K562 (cell line): ENCODE results near the gene INO80E. TPM values are rescaled to one million over a fixed set of nuclear protein-coding genes. Genes with fewer than 3 reads are reported as not detected.

Experiments used
- ATAC-seq: fragments of 200-7000 bp; cut with Tn5 transposase; 3 replicates; pipeline ENCODE4 v1.9.1; 2020; ENCODE audit warnings: moderate library complexity
- BruUV-seq: library from RNA; stranded (reverse); fragments of 400-500 nt; replicated peaks from 2 replicates; lab custom pipeline; 2021; lab: Mats Ljungman, UMichigan
- CTCF ChIA-PET: fragments of 300-600 bp; formaldehyde crosslinking; extraction: SDS; loops from one replicate; lab custom pipeline; 2021; ENCODE audit warnings: low intra/inter-chr PET ratio; lab: Yijun Ruan, JAX
- POLR2A ChIA-PET: fragments of 300-600, 350-650 bp; sonication (Branson Sonifier 250); formaldehyde crosslinking; extraction: SDS; loops from one replicate; lab custom pipeline; 2021; ENCODE audit warnings: antibody characterized with exemption, inconsistent platforms; lab: Yijun Ruan, JAX
- DNase-seq, 4 experiments: peaks; one replicate each; pipeline versions ENCODE4 v3.0.0 to v3.0.0-alpha.2; 2011 to 2018; ENCODE audit warnings: low spot score in 3 of 4, mixed read lengths in 3 of 4; ENCODE audit errors: extremely low read depth in 1 of 4
- FAIRE-seq: peaks from 2 replicates; lab custom pipeline; 2011; peaks lifted over from hg19 to GRCh38; lab: Jason Lieb, UNC
- H2AFZ ChIP-seq: 2 replicates; pipeline ENCODE4 v1.6.0; 2011; ENCODE audit warnings: low read depth, low read length, control low read depth, inconsistent platforms
- H3K27ac ChIP-seq: fragments of 200-600 bp; 3 replicates; pipeline ENCODE4 v1.8.0; 2011; ENCODE audit warnings: low read depth, mild to moderate bottlenecking, control low read depth, inconsistent platforms, low read length, moderate library complexity, mixed read lengths; ENCODE audit errors: extremely low read depth
- H3K27me3 ChIP-seq, 2 experiments: fragments of 300-600 bp in 1 of 2; 2 replicates in 1 of 2; 3 replicates in 1 of 2; pipeline versions ENCODE4 v1.6.0 to v1.8.0; 2011; ENCODE audit warnings: inconsistent platforms in 2 of 2, low read length in 2 of 2, mild to moderate bottlenecking in 1 of 2, mixed read lengths in 1 of 2, moderate library complexity in 1 of 2; ENCODE audit not compliant: control insufficient read depth in 2 of 2, insufficient read depth in 2 of 2
- H3K36me3 ChIP-seq: fragments of 300-600 bp; 3 replicates; pipeline ENCODE4 v1.8.0; 2011; ENCODE audit warnings: mild to moderate bottlenecking, low read length, inconsistent platforms; ENCODE audit not compliant: control insufficient read depth, insufficient read depth
- H3K4me1 ChIP-seq, 2 experiments: fragments of 200-600 bp in 1 of 2; replicated peaks in 1 of 2; 2 replicates in 1 of 2; 3 replicates in 1 of 2; pipeline versions ENCODE4 v1.5.1 to v1.8.0; 2011; ENCODE audit warnings: inconsistent platforms in 2 of 2, low read length in 2 of 2, mild to moderate bottlenecking in 1 of 2, mixed read lengths in 1 of 2, moderate library complexity in 1 of 2; ENCODE audit not compliant: control insufficient read depth in 2 of 2, insufficient read depth in 2 of 2
- H3K4me2 ChIP-seq: 2 replicates; pipeline ENCODE4 v1.6.1; 2011; ENCODE audit warnings: low read length, control low read depth, inconsistent platforms, mixed read lengths; ENCODE audit not compliant: insufficient read depth
- H3K4me3 ChIP-seq: fragments of 200-600 bp; sonication (generic), shearing (Covaris generic); 2 replicates; pipeline ENCODE4 v1.5.1; 2016; ENCODE audit warnings: control low read depth, inconsistent platforms
- H3K79me2 ChIP-seq: fragments of 200-600 bp; 3 replicates; pipeline ENCODE4 v1.8.0; 2011; ENCODE audit warnings: low read length, inconsistent platforms; ENCODE audit not compliant: control insufficient read depth, insufficient read depth
- H3K9ac ChIP-seq, 2 experiments: 2 replicates each; pipeline versions ENCODE4 v1.6.0 to v1.6.1; 2011; ENCODE audit warnings: low read depth in 2 of 2, low read length in 2 of 2, control low read depth in 1 of 2, inconsistent platforms in 1 of 2, mild to moderate bottlenecking in 1 of 2, mixed read lengths in 1 of 2; ENCODE audit not compliant: insufficient read depth in 1 of 2
- H3K9me1 ChIP-seq: one replicate; pipeline ENCODE4 v1.6.0; 2011; ENCODE audit warnings: inconsistent platforms, mild to moderate bottlenecking, low read length, moderate library complexity; ENCODE audit not compliant: control insufficient read depth, insufficient read depth
- H3K9me3 ChIP-seq: replicated peaks from 2 replicates; pipeline ENCODE4 v1.5.1; 2011; ENCODE audit warnings: low read depth, low read length, inconsistent platforms; ENCODE audit not compliant: control insufficient read depth, insufficient read depth
- H4K20me1 ChIP-seq: replicated peaks from 2 replicates; pipeline ENCODE4 v1.6.1; 2011; ENCODE audit warnings: low read length, inconsistent platforms, mixed read lengths; ENCODE audit not compliant: control insufficient read depth, insufficient read depth
- CHCHD3 ChIP-seq: fragments of 250-450 bp; sonication (Bioruptor Pico); IDR thresholded peaks from 2 replicates; pipeline ENCODE4 v2.1.2; 2022; ENCODE audit warnings: mild to moderate bottlenecking
- DACH1 ChIP-seq: fragments of 450-650 bp; IDR thresholded peaks from 2 replicates; pipeline ENCODE4 v1.6.1; 2018; ENCODE audit not compliant: partially characterized antibody
- DDX20 ChIP-seq: fragments of 450-650 bp; IDR thresholded peaks from 2 replicates; pipeline ENCODE4 v1.6.1; 2016; ENCODE audit warnings: missing genetic modification characterization, low read depth, mild to moderate bottlenecking, missing compliant biosample characterization, moderate library complexity
- FOXJ3 ChIP-seq: sonication (generic); formaldehyde crosslinking; IDR thresholded peaks from 2 replicates; pipeline ENCODE4 v1.4.0; 2020; ENCODE audit warnings: mild to moderate bottlenecking, missing genetic modification reagents
- MTA3 ChIP-seq: fragments of 450-650 bp; formaldehyde crosslinking; IDR thresholded peaks from 2 replicates; pipeline ENCODE4 v1.6.1; 2017; ENCODE audit warnings: mild to moderate bottlenecking, borderline replicate concordance
- NFXL1 ChIP-seq: fragments of 450-650 bp; formaldehyde crosslinking; IDR thresholded peaks from 2 replicates; pipeline ENCODE4 v1.4.0; 2021; ENCODE audit warnings: mild to moderate bottlenecking
- PRDM10 ChIP-seq: fragments of 450-650 bp; IDR thresholded peaks from 2 replicates; pipeline ENCODE4 v1.6.1; 2018; ENCODE audit not compliant: partially characterized antibody
- ZEB2 ChIP-seq: fragments of 450-650 bp; IDR thresholded peaks from 2 replicates; pipeline ENCODE4 v1.6.1; 2016
- ZNF584 ChIP-seq: fragments of 200-800 bp; sonication (Bioruptor generic); IDR thresholded peaks from 2 replicates; pipeline ENCODE4 v1.6.1; 2016; ENCODE audit warnings: low read depth, mild to moderate bottlenecking, missing genetic modification characterization, missing compliant biosample characterization
- ZNF696 ChIP-seq: fragments of 250-450 bp; sonication (Bioruptor Pico); conservative IDR thresholded peaks from 2 replicates; pipeline ENCODE4 v1.4.0; 2020; ENCODE audit warnings: mild to moderate bottlenecking, moderate library complexity
- WGBS: fragments of 100-300 bp; shearing (Covaris generic); methylation state at CpG from one replicate; pipeline ENCODE4 v1.1.6; 2016; ENCODE audit warnings: low coverage, mixed read lengths; ENCODE audit not compliant: insufficient coverage; ENCODE audit errors: missing lambda C conversion rate; 5-methylcytosine and 5-hydroxymethylcytosine counted together
- in situ Hi-C: fragments of 300-500 bp; cut with MboI; formaldehyde crosslinking; loops from 4 replicates; pipeline ENCODE4 v1.15.0; 2018; ENCODE audit warnings: inconsistent platforms, mixed read lengths
- intact Hi-C: fragments of 100-400 bp; cut with micrococcal nuclease; formaldehyde crosslinking; loops from 2 replicates; pipeline ENCODE4 v1.14.2; 2022
- polyA plus RNA-seq, 8 experiments: library from polyadenylated mRNA; depleted of rRNA in 4 of 8; stranded (reverse) in 5 of 8; unstranded in 3 of 8; fragments of >200 nt; fragmentation: Nextera tagmentation in 2 of 8; fragmentation: Illumina TruSeq in 1 of 8; extraction: Ambion mirVana in 2 of 8; extraction: Trizol in 1 of 8; gene quantifications; 2 replicates each; pipeline versions ENCODE4 v1.2.1 to v1.2.3, GENCODE V29; 2011 to 2014; ENCODE audit warnings: inconsistent platforms in 1 of 8, missing spikeins in 1 of 8
- total RNA-seq, 7 experiments: library from RNA; depleted of rRNA in 6 of 7; stranded (reverse); fragments of >200 nt in 6 of 7; fragmentation: Illumina TruSeq in 2 of 7; extraction: Trizol in 2 of 7; gene quantifications; 2 replicates each; pipeline versions ENCODE4 v1.2.1 to v1.2.3, GENCODE V29; 2011 to 2021; ENCODE audit warnings: low replicate concordance in 1 of 7
- TF ChIP-seq, protein P1 (sequence below): fragments of 450-650 bp; formaldehyde crosslinking; conservative IDR thresholded peaks from 2 replicates; pipeline ENCODE4 v1.4.0; 2022; ENCODE audit warnings: mild to moderate bottlenecking, missing genetic modification characterization
- TF ChIP-seq, protein P2 (sequence below): fragments of 450-650 bp; IDR thresholded peaks from 2 replicates; pipeline ENCODE4 v1.6.1; 2017; ENCODE audit warnings: antibody characterized with exemption

The INO80E gene
- total and polyA plus RNA-seq, 9 of the 15 experiments (the other 6 are each of a cell fraction or from before 2014, with no cell fraction given): 0.31 to 102 (median 49.3) TPM

- TF ChIP-seq ZNF696 (CRISPR knock-in tag) (no peak), CHCHD3 (CRISPR knock-in tag) (no peak), DDX20 (tag) (no peak)
These were observed 18.0 kb upstream of the INO80E start (continued) for GRCh38 chr16:29978081-29978480.

DNA sequence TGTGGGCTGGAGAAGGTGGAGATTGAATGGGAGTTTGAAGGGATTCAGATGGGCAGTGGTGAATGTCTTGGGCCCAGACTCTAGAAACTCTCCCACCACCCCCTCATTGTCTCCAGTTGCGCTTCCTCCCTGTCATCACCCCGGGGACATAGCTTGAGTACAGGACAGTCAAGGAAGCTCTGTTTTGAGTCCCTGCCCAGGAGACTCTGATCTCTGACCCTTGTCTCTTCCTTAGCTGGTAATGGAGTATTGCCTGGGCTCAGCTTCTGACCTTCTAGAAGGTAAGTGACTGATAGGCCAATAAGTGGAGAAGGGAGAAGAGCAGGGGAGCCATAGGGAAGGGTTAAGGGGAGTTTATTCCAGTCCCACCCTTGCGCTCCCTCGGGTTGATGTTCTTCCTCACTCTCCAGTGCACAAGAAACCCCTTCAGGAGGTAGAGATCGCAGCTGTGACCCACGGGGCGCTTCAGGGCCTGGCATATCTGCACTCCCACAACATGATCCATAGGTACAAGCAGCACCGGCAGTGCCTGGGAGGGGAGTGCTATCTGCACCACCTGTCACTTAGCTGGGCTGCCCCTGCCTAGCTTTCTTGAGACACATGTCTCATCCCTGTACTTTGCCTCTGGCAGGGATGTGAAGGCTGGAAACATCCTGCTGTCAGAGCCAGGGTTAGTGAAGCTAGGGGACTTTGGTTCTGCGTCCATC, 17.3 kb upstream of the INO80E start:
- CTCF ChIA-PET: no interaction called here
- H3K27me3 ChIP-seq: no peaks in the 10 kb centered on the region
- H3K4me1 ChIP-seq: peaks cover 22 to 25% of the 10 kb centered on the region in 2 experiments; a peak in 4 of 5 replicates
- peaks cover 69% of the 10 kb centered on the region for H3K36me3 ChIP-seq
- DNase-seq (no peak), ATAC-seq (no peak), FAIRE-seq (no peak)
- 92% methylated on average over 9 of the region's 9 CpGs for WGBS
- no peaks in the 10 kb centered on the region for H3K9me3 ChIP-seq
- BruUV-seq: no TSS peak
- no peak overlapping the region for H3K4me2 ChIP-seq
- intact Hi-C loops: no loop called here
- peaks cover 3% of the 10 kb centered on the region for H3K9me1 ChIP-seq
- no peak overlapping the region for H3K27ac ChIP-seq
- no peak overlapping the region for H2AFZ ChIP-seq
- peaks cover 26% of the 10 kb centered on the region for H4K20me1 ChIP-seq
- H3K4me3 ChIP-seq: no peak overlapping the region
- peaks cover 36% of the 10 kb centered on the region for H3K79me2 ChIP-seq
- H3K9ac ChIP-seq: no peak overlapping the region
- POLR2A ChIA-PET: interaction anchor here (1.0 to 2.4 kb wide), 3 partner anchors 11 to 18 kb away, joined by 3 to 9 read pairs (median 3); partner anchors contain the start of gene HIRIP3
- in situ Hi-C loops: no loop called here
- TF ChIP-seq DACH1 (no peak), ZEB2 (no peak), MTA3 (no peak), PRDM10 (no peak), FOXJ3 (no peak), ZNF584 (no peak), NFXL1 (CRISPR knock-in tag) (no peak)
- TF ChIP-seq, protein P1, sequence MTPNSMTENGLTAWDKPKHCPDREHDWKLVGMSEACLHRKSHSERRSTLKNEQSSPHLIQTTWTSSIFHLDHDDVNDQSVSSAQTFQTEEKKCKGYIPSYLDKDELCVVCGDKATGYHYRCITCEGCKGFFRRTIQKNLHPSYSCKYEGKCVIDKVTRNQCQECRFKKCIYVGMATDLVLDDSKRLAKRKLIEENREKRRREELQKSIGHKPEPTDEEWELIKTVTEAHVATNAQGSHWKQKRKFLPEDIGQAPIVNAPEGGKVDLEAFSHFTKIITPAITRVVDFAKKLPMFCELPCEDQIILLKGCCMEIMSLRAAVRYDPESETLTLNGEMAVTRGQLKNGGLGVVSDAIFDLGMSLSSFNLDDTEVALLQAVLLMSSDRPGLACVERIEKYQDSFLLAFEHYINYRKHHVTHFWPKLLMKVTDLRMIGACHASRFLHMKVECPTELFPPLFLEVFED (CRISPR knock-in tag): no peak
- TF ChIP-seq, protein P2, sequence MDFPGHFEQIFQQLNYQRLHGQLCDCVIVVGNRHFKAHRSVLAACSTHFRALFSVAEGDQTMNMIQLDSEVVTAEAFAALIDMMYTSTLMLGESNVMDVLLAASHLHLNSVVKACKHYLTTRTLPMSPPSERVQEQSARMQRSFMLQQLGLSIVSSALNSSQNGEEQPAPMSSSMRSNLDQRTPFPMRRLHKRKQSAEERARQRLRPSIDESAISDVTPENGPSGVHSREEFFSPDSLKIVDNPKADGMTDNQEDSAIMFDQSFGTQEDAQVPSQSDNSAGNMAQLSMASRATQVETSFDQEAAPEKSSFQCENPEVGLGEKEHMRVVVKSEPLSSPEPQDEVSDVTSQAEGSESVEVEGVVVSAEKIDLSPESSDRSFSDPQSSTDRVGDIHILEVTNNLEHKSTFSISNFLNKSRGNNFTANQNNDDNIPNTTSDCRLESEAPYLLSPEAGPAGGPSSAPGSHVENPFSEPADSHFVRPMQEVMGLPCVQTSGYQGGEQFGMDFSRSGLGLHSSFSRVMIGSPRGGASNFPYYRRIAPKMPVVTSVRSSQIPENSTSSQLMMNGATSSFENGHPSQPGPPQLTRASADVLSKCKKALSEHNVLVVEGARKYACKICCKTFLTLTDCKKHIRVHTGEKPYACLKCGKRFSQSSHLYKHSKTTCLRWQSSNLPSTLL: no peak
